ENCODE results near the gene MYO10.
"Not testable (repeated sequence)": the region's sequence is repeated elsewhere in the genome, so short reads cannot be mapped to it uniquely, and the experiment has no call there.

Gene MYO10

DNA sequence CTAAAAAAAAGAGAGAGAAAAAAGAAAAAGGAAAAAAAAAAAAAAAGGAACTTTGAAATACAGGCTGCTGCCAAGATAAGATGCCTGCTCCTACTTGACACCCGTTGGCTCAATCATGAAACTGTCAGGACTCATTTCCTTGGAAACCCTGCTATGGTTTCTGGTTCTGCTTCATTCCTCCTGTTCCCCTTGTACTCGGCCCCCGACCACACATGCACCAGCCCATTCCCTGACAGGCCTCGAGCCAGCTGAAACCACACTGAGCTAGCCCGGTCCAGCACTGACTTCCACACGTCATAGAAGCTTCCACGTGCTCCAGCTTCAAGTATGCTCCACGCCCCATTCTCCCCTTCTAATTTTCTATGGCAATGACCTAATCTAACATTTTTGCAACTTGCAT, 93.2 kb downstream of the MYO10 start:
- Histone ChIP-seq H3K79me2 (ENCODE audit: low read length) (no peaks in the 10 kb centered on the region), H3K4me1 (ENCODE audit: low read length) (no peaks in the 10 kb centered on the region), H3K27me3 (ENCODE audit: low read depth, low read length) (no peaks in the 10 kb centered on the region), H3K4me2 (ENCODE audit: low read length) (no peak overlapping the region), H3K27ac (ENCODE audit: low read length) (no peak overlapping the region), H3K36me3 (replicated peaks; ENCODE audit: low read depth, low read length) (no peaks in the 10 kb centered on the region), H2AFZ (ENCODE audit: low read depth, low read length) (no peak overlapping the region), H3K9me3 (ENCODE audit: insufficient read depth, low read length) (no peaks in the 10 kb centered on the region), H3K9ac (ENCODE audit: low read length) (no peak overlapping the region), H4K20me1 (ENCODE audit: insufficient read depth, low read length) (no peaks in the 10 kb centered on the region), H3K4me3 (ENCODE audit: low read length) (no peak overlapping the region)
- TF ChIP-seq, protein P1, sequence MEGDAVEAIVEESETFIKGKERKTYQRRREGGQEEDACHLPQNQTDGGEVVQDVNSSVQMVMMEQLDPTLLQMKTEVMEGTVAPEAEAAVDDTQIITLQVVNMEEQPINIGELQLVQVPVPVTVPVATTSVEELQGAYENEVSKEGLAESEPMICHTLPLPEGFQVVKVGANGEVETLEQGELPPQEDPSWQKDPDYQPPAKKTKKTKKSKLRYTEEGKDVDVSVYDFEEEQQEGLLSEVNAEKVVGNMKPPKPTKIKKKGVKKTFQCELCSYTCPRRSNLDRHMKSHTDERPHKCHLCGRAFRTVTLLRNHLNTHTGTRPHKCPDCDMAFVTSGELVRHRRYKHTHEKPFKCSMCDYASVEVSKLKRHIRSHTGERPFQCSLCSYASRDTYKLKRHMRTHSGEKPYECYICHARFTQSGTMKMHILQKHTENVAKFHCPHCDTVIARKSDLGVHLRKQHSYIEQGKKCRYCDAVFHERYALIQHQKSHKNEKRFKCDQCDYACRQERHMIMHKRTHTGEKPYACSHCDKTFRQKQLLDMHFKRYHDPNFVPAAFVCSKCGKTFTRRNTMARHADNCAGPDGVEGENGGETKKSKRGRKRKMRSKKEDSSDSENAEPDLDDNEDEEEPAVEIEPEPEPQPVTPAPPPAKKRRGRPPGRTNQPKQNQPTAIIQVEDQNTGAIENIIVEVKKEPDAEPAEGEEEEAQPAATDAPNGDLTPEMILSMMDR (IDR thresholded peaks at IDR 0.05; ENCODE audit: low read depth, low read length): no peak
- no peak for TF ChIP-seq EZH2phosphoT487 (IDR thresholded peaks at IDR 0.05; ENCODE audit: low read depth)

DNA sequence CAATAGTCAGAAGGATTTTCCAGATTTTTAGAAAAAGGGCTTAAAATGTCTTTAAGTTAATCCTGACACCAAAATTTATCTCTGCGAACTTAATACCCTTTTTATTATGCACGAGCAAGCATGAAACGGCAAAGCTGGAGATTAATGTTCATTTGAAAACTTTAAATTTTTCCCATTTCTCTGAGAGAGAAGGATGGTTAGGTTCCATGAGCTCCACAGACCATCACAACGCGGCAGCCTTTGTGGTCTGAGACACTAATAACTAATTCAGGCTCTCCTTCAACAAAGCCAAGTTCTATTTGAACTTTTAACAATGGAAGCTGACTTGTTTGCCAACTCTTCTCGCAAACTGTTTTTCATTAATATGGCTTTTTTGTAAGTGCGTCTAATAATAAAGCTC, 94.7 kb downstream of the MYO10 start:
- H3K4me2 ChIP-seq (ENCODE audit: low read length): no peak overlapping the region
- no peaks in the 10 kb centered on the region for H4K20me1 ChIP-seq (ENCODE audit: insufficient read depth, low read length)
- no peak overlapping the region for H3K4me3 ChIP-seq (ENCODE audit: low read length)
- no peaks in the 10 kb centered on the region for H3K36me3 ChIP-seq (replicated peaks; ENCODE audit: low read depth, low read length)
- H2AFZ ChIP-seq (ENCODE audit: low read depth, low read length): no peak overlapping the region
- TF ChIP-seq EZH2phosphoT487 (IDR thresholded peaks at IDR 0.05; ENCODE audit: low read depth): no peak
- TF ChIP-seq, protein P1 (IDR thresholded peaks at IDR 0.05; ENCODE audit: low read depth, low read length): no peak
- H3K27me3 ChIP-seq (ENCODE audit: low read depth, low read length): no peaks in the 10 kb centered on the region
- H3K4me1 ChIP-seq (ENCODE audit: low read length): no peaks in the 10 kb centered on the region
- no peaks in the 10 kb centered on the region for H3K79me2 ChIP-seq (ENCODE audit: low read length)
- no peak overlapping the region for H3K27ac ChIP-seq (ENCODE audit: low read length)
- no peak overlapping the region for H3K9ac ChIP-seq (ENCODE audit: low read length)
- no peaks in the 10 kb centered on the region for H3K9me3 ChIP-seq (ENCODE audit: insufficient read depth, low read length)

DNA sequence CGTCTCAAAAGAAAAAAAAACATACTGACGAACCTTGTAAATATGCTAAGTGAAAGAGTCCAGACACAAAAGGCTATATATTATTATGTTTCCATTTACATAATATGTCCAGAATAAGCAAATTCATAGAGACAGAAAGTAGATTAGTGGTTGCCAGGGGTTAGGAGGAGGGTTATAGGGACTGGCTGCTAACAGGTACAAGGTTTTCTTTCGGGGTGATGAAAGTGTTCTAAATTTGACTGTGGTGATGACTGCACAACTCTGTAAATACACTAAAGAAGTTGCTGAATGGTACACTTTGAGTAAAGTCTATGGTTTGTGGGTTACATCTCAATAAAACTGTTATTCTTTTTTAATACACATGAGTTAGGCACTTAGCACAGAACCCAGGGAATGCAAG, 98.8 kb downstream of the MYO10 start:
- no peak overlapping the region for H3K9ac ChIP-seq (ENCODE audit: low read length)
- H3K36me3 ChIP-seq (replicated peaks; ENCODE audit: low read depth, low read length): no peaks in the 10 kb centered on the region
- no peaks in the 10 kb centered on the region for H3K9me3 ChIP-seq (ENCODE audit: insufficient read depth, low read length)
- H3K79me2 ChIP-seq (ENCODE audit: low read length): no peaks in the 10 kb centered on the region
- no peaks in the 10 kb centered on the region for H3K27me3 ChIP-seq (ENCODE audit: low read depth, low read length)
- no peak for TF ChIP-seq EZH2phosphoT487 (IDR thresholded peaks at IDR 0.05; ENCODE audit: low read depth)
- TF ChIP-seq, protein P1 (IDR thresholded peaks at IDR 0.05; ENCODE audit: low read depth, low read length): no peak
- H2AFZ ChIP-seq (ENCODE audit: low read depth, low read length): no peak overlapping the region
- H3K4me2 ChIP-seq (ENCODE audit: low read length): no peak overlapping the region
- H3K4me3 ChIP-seq (ENCODE audit: low read length): no peak overlapping the region
- H3K27ac ChIP-seq (ENCODE audit: low read length): no peak overlapping the region
- no peaks in the 10 kb centered on the region for H4K20me1 ChIP-seq (ENCODE audit: insufficient read depth, low read length)
- H3K4me1 ChIP-seq (ENCODE audit: low read length): no peaks in the 10 kb centered on the region

DNA sequence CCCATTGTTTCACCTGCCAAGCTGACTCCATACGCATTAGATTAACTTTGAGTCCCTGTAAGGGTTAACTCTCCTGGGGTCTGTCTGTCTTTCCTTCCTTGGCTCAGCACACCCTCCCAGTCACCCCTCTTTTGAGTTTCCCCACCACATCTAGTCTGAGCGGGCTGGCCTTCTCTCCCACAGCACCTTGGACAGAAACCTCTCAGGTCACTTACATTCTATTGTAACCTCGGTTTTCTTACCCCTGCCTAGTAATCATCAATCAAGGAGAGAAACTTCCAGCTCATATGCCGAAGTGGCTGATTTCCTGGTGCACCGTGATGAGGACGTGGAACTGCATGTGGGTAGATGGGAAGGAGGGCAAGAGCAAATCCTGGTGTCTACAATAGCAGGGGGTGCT, 102.1 kb downstream of the MYO10 start:
- Histone ChIP-seq H4K20me1 (ENCODE audit: insufficient read depth, low read length) (no peaks in the 10 kb centered on the region), H2AFZ (ENCODE audit: low read depth, low read length) (no peak overlapping the region), H3K79me2 (ENCODE audit: low read length) (no peaks in the 10 kb centered on the region), H3K9ac (ENCODE audit: low read length) (no peak overlapping the region), H3K36me3 (replicated peaks; ENCODE audit: low read depth, low read length) (no peaks in the 10 kb centered on the region), H3K4me3 (ENCODE audit: low read length) (no peak overlapping the region), H3K4me1 (ENCODE audit: low read length) (no peaks in the 10 kb centered on the region), H3K9me3 (ENCODE audit: insufficient read depth, low read length) (no peaks in the 10 kb centered on the region), H3K27me3 (ENCODE audit: low read depth, low read length) (no peaks in the 10 kb centered on the region), H3K4me2 (ENCODE audit: low read length) (no peak overlapping the region), H3K27ac (ENCODE audit: low read length) (no peak overlapping the region)
- TF ChIP-seq, protein P1 (IDR thresholded peaks at IDR 0.05; ENCODE audit: low read depth, low read length): no peak
- no peak for TF ChIP-seq EZH2phosphoT487 (IDR thresholded peaks at IDR 0.05; ENCODE audit: low read depth)

DNA sequence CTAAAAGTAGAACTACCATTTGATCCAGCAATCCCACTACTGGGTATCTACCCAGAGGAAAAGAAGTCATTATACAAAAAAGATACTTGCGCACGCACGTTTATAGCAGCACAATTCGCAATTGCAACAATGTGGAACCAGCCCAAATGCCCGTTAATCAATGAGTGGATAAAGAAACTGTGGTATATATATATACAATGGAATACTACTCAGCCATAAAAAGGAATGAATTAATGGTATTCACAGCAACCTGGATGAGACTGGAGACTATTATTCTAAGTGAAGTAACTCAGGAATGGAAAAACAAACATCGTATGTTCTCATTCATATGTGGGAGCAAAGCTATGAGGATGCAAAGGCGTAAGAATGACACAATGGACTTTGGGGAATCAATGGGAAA, 104.8 kb downstream of the MYO10 start:
- H3K27ac ChIP-seq (ENCODE audit: low read length); H3K79me2 ChIP-seq (ENCODE audit: low read length); H3K9me3 ChIP-seq (ENCODE audit: insufficient read depth, low read length); H3K36me3 ChIP-seq (replicated peaks; ENCODE audit: low read depth, low read length); H3K9ac ChIP-seq (ENCODE audit: low read length); H3K4me3 ChIP-seq (ENCODE audit: low read length); H3K27me3 ChIP-seq (ENCODE audit: low read depth, low read length); H3K4me1 ChIP-seq (ENCODE audit: low read length); H4K20me1 ChIP-seq (ENCODE audit: insufficient read depth, low read length); H3K4me2 ChIP-seq (ENCODE audit: low read length); H2AFZ ChIP-seq (ENCODE audit: low read depth, low read length): not testable (repeated sequence)

Measured in OCI-LY3 (cell line).